DMS 273 treated with DMSO at 0.1 percent for 48 hours (cell line): Measurements from ENCODE around the gene VWA3B.
"Not testable (repeated sequence)": the region's sequence is repeated elsewhere in the genome, so short reads cannot be mapped to it uniquely, and the experiment has no call there.

Experiments used
- DNase-seq: peaks from one replicate; lab custom pipeline; 2025; lab: John Stamatoyannopoulos, UW

The VWA3B gene

DNA sequence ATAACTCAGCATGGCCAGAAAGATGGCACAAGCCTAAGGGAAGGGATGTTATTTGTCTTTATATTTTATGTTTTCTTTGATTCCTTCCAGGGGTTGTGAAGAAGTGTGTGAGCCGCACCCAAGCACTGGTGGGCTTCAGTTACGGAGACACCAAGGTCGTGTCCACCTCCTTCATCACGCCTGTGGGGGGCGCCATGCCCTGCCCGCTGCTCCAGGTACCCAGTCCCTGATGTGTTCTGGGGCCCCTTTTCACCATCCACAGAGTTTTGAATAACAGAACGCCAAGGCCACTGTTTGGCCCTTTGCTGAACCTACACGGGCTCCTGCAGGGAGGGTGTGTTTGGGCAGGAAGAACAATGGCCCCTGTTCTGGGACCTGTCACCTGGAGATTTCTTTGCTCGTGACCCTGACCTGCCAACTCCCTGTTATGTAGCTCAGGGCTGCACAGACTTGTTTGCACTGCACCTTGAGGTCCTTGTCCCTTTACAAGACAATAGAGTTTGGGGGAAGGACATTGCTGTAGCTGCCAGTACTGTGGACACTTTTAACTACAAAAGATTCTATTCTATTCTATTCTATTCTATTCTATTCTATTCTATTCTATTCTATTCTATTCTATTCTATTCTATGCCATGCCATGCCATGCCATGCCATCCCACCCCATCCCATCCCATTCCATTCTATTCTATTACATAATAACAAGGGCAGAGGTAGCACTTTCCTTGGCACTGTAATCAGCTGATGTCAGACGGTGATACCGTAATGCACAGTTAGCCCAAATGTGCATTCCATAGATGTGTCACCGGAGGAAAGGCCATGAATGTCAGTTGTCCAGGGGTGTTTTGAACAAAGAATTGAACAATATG lies 211.1 kb downstream of the VWA3B start:
- no peak for DNase-seq

DNA sequence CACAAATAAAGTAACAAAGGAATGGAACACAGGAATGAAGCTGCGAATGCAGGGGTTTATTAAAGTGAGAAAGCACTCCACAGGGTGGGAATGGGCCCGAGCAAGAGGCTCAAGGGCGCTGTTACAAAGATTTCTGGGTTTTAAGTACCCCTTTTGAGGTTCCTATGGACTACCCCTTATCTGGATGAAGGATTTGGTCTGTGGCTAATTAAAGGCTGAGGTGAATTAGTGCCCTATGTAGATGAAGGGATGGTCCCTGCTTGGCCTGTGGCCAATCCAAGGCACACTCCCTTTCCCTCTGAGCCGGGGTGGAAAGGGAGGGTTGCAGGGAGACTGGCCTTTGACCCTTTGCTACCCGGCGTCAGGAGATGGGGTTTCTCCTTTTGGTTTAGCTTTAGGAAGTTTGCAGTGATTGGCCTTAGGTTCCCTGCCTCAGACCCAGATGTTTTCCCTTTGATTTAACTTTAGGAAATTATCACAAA lies 211.8 kb downstream of the VWA3B start:
- no peak for DNase-seq

DNA sequence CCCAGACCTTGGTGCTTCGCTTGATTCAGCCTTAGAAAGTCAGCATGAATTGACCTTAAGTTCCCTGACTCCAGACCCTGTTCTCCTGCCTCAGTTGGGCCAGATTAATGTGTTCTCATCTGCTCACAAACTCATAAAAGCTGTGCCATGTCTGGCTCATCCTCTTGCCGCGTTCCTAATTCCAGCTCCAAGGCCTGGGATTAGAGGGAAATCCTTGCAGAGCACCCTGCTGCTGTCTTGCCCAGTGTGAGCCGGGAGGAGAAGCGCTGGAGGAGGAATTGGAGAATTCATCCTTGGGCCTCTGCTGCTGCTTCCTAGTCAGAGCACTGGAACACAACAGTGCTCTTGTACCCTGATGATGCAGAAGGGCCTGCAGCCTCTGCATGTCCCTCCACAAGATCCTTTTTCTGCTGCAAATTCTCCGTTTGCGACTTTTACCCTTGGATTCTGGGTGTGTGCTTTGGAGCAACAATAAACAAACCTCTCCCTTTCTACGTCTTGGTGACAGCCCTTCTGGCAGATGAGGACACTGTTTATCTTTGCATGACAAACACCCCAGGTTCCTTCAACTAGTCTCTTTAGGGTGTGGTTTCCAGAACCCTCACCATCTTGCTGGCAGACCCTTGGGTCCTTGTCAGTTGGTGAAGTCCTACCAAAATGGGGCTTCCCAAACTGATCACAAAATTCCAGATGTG lies 212.4 kb downstream of the VWA3B start:
- no peak for DNase-seq

DNA sequence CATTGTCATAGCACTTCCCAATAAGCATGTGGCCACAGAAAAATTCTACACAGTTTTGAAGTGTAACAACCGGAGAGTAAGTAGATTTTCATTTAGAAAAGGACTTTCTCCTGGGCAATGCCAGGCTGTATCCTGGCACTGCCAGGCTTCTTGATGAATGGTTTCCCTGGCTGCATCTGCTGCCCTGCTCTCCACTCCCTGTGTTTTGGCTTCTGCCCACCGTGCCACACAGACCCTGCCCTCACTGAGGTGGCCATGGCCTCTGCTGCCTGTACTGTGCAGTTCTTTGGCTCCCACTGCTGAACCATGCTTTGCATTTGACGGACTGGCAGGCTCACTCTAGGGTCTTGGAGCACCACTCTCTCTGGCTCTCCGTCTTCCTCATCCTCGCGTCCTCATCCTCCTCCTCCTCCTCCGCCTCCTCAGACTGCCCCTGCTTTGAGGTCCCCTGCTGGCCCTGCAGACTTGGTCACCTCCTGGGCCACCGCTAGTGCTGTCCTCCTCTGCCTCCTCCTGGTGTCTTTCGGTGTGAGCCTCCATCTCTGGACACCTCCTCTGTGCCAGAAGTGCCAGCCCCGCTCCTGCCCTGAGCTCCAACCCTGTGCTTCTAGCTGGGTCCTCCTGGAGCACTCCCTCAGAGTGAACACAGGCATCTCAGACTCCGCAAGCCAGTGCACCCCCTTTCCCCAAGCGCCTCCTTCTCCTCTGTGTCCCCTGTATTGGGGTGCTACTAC lies 213.3 kb downstream of the VWA3B start:
- DNase-seq = no peak

DNA sequence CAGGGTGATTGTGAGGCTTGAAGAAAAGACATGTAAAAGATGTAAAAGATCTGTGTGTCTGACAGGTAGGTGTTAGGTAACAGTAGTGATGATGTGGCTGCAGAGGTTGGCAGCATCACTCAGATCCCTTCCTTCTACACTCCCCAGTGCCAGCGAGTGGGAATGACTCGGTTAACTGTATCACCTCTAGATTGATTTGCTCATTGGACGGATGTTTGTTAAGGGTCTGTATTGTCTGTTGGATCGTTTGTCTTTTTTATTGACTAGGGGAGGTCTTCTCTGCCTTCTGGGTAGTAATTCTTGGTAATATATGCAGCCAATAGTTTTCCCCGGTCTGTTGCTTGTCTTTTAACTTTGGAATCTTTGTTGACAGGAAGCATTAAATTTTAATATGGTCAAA lies 214.5 kb downstream of the VWA3B start:
- no peak for DNase-seq

DNA sequence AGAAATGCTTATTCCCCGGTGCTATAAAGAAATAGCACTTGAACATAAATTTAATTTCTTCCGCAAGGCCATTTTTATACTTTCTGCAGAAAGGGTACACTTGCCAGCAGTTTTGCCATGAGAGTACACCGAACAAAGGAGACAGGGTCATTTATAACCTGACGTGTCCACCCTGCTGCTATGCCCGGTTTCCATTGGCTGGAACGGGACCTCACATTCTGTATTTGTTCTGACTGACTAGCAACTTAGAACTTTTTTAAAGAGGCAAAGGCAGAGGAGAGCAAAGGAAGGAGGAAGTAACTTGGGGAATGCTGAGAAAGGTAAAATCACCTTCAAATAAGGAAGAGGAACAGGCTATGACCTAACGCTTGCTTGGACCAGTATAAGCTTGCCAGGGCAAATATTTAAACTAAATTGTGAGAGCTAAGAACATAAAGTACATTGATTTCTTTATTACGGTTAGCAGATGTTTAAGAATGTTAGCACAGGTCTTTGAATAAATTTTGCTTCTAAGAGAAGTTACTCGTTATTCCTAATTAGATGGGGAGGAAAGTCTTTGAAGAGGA lies 220.2 kb downstream of the VWA3B start:
- DNase-seq = not testable (repeated sequence)

DNA sequence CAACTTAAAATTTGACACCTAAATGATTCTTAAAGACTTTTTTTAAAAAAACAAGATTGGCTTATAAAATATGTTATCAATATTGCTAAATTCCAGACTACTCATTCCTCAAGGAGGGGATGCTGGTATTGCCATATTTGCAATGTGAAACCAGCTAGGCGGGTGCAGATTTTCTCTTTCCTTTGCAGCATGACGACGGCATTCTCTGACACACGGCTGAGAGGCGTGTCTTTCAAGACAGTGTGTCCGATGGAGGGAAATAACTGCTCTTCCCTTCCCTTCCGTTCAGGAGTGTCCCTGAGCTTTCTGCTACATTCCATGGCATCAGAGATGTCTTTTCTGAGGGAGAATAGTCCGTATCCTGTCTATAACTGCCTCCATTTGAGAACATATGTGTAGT lies 221.1 kb downstream of the VWA3B start:
- DNase-seq = no peak

DNA sequence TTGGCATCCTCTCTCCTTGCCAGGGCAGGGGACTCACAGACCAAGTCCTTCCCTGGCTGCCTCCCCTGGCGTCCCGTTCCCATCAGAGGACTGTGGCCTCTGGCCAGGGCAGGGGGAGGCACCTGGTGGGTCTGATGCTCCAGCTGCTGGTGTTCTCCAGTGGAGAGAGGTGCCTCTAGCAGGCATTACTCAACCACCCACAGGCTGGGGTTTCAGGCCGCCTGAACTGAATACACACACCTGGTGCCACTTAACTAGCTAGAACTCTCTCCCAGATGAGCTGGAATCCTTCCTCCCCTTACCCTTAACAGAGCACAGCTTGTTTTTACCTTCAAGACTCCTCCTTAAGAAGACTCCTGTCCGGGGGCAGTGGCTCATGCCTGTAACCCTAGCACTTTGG lies 221.6 kb downstream of the VWA3B start:
- no peak for DNase-seq

DNA sequence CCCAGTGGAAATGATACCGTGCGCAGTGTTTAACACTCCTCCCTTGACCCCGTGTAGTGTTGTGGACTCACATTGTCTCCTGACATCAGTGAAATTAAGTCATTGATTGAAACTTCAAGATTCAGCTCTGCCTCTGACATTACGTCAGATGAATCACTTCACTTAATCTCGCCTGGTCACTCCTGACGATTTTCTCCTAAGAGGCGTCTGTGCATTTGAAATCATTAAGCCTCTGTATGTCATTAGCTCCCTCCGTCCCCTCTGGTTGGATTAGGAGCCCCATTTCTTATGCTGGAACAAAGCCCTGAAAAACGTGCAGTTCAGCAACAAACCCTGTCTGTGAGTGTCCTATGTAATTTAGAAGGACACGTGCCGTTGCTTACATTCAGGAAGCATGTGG lies 222.6 kb downstream of the VWA3B start:
- no peak for DNase-seq

DNA sequence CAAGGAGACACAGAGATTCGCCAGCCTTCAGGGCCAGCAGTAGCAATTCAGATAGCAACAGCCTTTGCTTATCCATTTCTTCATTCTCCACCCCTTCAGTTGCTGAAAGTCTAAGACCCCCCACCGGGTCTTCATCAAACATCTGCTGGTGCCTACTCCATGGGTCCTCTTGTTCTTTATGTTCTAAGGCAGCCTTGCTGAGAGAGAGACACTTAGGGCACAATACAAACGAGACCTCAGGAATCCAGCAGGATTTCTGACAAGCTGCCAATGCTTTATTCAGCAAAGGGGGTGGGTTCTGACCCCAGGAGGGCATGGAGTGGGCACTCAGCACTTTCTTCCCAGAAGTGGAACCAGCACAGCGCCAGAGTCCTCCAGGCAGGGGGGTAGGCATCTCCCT lies 223.0 kb downstream of the VWA3B start:
- no peak for DNase-seq

DNA sequence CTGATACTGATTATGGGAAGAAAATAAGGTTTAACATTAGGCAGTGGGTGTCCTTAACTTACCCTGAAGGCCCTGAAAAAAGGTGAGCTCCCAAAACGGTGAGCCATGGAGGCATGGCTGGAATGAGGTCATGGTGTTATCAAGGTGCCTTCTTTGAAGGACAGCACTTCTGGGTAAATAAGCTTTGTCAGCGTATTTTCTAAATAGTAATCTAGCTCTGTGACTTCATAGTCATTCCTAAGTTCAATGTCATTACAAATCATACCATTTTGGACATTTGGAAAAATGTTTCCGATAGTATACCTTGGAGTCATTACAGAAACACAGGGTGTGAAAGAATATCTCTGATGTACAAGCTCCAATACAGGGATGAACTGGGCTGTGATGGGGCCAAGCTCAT lies 224.1 kb downstream of the VWA3B start:
- DNase-seq = no peak

DNA sequence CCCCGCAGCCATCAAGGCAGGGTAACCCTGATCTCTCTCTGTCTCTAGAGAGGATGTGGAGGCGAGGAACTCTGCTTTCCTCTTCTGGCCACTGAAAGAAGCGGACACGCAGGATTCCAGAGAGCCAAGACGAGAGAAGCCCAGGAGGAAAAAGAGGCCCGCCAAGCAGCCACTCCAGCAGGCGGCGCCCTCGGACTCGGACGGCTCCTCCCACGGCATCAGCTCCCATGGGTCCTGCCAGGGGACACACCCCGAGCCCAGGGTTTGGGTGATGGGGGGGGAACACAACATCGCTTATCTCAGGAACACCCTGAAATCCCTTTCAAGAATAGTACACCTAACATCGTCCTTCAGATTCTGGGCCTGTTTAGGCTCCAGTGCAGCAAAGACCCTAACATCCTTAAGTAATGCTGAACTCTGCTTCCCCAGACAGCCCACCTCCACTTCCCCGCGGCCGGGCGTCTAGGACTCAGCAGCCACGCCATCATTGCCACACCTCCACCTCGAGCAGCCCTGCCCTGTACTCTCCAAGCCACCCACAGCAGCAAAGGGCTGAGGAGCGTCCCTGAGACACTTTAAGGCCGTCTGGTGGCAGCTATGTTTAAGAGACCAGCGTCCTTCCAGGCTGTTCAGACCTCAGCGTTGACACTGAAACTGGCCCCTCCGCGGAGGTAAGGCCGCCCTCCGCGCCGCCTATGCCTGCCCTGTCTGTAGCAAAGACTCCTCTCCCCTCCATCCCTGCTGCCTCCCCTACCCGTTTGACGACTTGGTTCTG lies 225.0 kb downstream of the VWA3B start:
- DNase-seq = no peak

DNA sequence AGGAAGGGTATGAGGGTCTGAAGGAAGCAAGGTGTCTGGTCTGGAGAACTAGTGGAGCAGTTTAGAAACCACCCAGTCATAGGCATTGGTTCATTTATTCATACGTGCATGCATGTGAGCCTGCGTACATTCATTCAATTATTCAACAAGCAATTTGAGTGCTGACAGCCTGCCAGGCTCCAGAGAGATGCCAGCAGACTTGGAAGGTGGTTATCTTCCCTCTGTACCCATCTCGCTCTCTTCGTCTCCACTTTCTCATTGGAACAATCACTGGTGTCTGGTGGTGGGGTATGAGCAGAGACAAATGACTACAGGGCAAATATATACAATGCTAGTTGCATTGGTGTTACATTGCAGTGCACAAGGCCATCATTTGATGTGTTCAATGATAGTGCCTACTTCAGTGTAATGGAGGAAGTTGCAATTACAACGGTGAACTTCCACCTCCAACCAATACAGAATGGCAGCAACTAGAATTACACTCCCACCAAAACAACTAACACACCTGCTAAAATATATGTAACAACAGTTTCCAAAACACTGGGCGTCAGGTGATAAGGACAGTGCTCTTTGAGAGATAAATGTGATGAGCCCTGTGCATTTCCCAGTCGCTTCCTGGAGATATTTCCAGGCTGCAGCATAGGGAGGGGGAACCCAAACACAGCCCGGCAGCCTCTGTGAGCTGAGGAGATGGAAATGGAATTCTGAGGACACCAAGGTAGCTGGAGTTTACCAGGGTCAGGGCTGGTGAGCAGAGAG lies 226.7 kb downstream of the VWA3B start:
- DNase-seq = no peak

DNA sequence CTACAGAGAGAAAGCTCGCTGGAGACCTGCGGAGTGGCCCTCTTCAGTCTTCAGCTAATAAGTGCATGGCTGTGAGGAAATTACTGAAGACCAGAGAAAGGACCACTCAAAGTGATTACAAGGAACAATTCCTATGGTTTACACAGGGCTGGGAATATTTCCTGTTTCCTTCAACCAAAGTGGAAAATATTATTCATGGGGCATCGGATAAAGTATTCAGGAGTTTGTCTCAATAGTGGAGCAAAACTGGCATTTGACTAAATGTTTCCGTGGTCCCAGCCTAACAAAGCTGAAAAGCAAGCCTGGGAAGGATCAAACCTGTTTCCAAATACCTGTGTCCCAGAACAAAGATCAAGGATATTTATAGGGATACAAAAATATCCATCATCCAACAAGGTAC lies 227.3 kb downstream of the VWA3B start:
- no peak for DNase-seq

DNA sequence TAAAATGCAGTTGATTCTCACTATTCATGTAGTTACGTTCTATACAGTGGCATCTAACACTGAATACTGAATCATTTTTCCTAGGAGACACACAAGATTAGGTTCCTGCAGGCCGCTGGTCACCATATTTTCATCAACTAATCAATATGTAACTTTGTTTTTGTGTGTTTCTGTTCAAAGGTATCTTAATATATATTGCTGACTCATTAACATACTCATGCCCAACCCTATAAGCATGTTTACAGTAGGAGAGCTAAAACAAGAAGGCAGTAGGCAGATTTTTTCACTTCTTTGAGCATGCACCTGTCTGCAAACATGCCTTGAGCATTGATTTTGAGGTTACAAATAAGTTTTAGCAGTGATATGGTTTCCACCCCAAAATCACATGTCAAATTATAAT lies 229.0 kb downstream of the VWA3B start:
- no peak for DNase-seq

DNA sequence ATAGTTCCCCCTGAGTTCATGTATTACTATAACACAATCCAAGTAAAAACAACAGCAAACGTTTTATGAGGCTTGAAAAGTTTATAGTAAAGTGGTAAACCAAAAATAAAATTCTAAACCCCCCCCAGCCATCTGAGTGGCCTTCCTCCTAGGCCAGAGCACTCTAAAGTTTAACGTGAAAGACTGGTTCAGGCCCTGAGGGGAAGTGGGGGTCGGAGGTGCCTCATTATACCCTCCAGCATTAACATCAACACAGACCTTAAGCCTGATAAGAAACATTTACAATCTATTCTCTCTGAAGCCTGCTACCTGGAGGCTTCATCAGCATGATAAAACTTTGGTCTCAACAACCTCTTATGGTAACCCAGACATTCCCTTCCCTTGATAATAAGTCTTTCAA lies 230.2 kb downstream of the VWA3B start:
- no peak for DNase-seq

DNA sequence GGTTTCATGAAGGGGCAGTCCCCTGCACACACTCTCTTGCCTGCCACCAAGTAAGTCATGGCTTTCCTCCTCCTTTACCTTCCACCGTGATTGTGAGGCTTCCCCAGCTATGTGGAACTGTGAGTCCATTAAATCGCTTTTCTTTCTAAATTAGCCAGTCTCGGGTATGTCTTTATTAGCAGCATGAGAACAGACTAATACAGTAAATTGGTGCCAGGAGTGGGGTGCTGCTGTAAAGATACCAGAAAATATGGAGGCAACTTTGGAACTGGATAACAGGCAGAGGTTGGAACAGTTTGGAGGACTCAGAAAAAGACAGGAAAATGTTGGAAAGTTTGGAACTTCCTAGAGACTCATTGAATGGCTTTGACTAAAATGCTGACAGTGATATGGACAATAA lies 233.2 kb downstream of the VWA3B start:
- DNase-seq = not testable (repeated sequence)

DNA sequence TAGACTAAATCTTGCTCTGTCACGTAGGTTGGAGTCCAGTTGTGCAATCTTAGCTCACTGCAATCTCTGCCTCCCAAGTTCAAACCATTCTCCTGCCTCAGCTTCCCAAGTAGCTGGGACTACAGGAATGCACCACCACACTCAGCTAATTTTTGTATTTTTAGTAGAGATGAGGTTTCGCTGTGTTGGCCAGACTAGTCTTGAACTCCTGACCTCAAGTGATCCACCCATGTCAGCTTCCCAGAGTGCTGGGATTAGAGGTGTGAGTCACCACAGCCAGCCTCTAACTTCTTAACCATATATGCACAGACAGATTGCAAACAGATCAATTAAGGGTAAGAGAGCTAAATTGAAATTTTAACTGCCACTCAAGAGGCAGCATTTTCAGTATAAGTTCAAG lies 237.2 kb downstream of the VWA3B start:
- DNase-seq = no peak

DNA sequence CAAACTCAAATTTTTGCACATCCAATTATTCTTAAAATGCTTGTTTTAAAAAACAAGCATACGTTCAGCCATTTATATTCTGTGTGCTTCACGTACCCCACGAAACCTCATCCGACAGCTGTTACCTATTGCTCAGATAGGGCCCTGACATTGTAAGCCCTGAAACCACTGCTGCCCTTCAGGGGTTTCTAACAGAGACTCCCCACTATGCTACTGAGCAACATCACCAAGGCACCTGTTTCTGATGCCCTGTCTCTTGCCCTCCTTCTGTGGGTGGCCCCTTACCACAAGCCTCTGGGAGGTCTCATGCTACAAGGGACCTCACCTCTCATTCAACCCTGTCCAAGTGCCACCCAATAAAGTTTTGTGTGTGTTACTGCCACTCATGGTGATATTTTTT lies 240.8 kb downstream of the VWA3B start:
- no peak for DNase-seq

DNA sequence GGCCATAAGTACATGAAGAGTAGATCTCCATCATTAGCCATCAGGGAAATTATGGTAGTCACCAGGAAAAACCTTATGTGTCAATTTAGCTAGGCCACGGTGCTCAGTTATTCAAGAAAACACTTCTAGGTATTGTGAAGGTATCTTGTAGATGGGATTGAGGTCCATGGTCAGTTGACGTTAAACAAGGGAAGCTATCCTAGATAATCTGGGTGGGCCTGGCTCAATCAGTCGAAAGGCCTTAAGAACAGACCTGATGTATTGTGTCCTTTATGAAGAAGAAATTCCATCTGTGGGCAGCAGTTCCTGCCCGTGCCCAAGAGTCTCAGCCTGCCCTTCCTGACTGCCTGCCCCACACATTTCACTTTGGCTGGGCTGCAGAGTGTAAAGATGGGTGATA lies 242.6 kb downstream of the VWA3B start:
- DNase-seq = no peak

DNA sequence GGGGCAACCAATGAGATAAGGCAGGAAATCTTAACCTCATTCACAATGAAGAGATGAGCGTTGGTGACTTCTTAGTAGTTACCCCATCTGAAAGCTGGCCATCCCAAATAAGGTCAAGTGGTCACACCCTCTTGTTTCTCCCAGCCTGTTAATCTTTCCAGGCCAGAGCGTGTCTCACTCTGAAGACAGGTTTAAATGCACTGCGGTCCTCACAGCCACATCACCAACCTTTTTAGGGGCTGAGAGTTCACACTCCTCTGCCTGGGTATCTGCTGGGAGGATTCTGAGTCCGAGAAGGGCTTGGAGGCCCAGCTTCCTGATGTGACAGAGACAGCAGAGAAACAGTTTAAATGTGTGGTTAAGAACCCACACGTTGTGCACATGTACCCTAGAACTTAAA lies 246.0 kb downstream of the VWA3B start:
- no peak for DNase-seq
